HepG2 (cell line): ENCODE results near the gene ARHGAP9. TPM values are rescaled to one million over a fixed set of nuclear protein-coding genes. Genes with fewer than 3 reads are reported as not detected.

Experiments
- ADNP ChIP-seq: sonication (generic); formaldehyde crosslinking; IDR thresholded peaks from 2 replicates; pipeline ENCODE4 v1.4.0; 2020; ENCODE audit warnings: missing genetic modification reagents
- CCDC6 ChIP-seq: sonication (generic); formaldehyde crosslinking; IDR thresholded peaks from 2 replicates; pipeline ENCODE4 v1.8.1; 2022; ENCODE audit warnings: mild to moderate bottlenecking, missing genetic modification reagents, moderate library complexity
- CSRNP1 ChIP-seq: sonication (generic); formaldehyde crosslinking; IDR thresholded peaks from 2 replicates; pipeline ENCODE4 v1.8.1; 2023; ENCODE audit warnings: mild to moderate bottlenecking, missing genetic modification reagents
- GATA4 ChIP-seq: sonication (generic); IDR thresholded peaks from 2 replicates; pipeline ENCODE4 v1.6.1; 2016; ENCODE audit warnings: antibody characterized with exemption, low read depth, borderline replicate concordance
- GATAD1 ChIP-seq: IDR thresholded peaks from 2 replicates; pipeline ENCODE4 v1.6.1; 2016; ENCODE audit warnings: missing genetic modification reagents, missing compliant biosample characterization
- KMT2B ChIP-seq: IDR thresholded peaks from 2 replicates; pipeline ENCODE4 v1.6.1; 2016; ENCODE audit warnings: missing genetic modification reagents, missing compliant biosample characterization
- MED1 ChIP-seq: sonication (generic); formaldehyde crosslinking; IDR thresholded peaks from 2 replicates; pipeline ENCODE4 v1.4.0; 2020; ENCODE audit warnings: missing genetic modification reagents
- NBN ChIP-seq: fragments of 450-650 bp; conservative IDR thresholded peaks from 2 replicates; pipeline ENCODE4 v1.6.1; 2017
- NFIB ChIP-seq: sonication (generic); formaldehyde crosslinking; IDR thresholded peaks from 2 replicates; pipeline ENCODE4 v1.9.0; 2021; ENCODE audit warnings: missing genetic modification reagents, mild to moderate bottlenecking, borderline replicate concordance
- NFYC ChIP-seq: IDR thresholded peaks from 2 replicates; pipeline ENCODE4 v1.6.1; 2016; ENCODE audit warnings: missing genetic modification reagents, missing compliant biosample characterization
- POLR2A ChIP-seq, 2 experiments: IDR thresholded peaks; 2 replicates each; pipeline ENCODE4 v1.6.1; 2011; ENCODE audit warnings: low read depth in 2 of 2, low read length in 2 of 2, mild to moderate bottlenecking in 1 of 2, moderate library complexity in 1 of 2; ENCODE audit not compliant: insufficient read depth in 1 of 2
- RELA ChIP-seq: sonication (generic); formaldehyde crosslinking; IDR thresholded peaks from 2 replicates; pipeline ENCODE4 v1.4.0; 2020; ENCODE audit warnings: missing genetic modification reagents
- SAFB2 ChIP-seq: sonication (generic); formaldehyde crosslinking; IDR thresholded peaks from 2 replicates; pipeline ENCODE4 v1.5.1; 2020; ENCODE audit warnings: missing genetic modification reagents, low read depth, mild to moderate bottlenecking, borderline replicate concordance
- SMYD3 ChIP-seq: sonication (generic); formaldehyde crosslinking; IDR thresholded peaks from 2 replicates; pipeline ENCODE4 v1.8.1; 2023; ENCODE audit warnings: mild to moderate bottlenecking, missing genetic modification reagents
- TGIF2 ChIP-seq: IDR thresholded peaks from 2 replicates; pipeline ENCODE4 v1.6.1; 2016; ENCODE audit warnings: control low read depth, missing compliant biosample characterization
- ZNF225 ChIP-seq: sonication (generic); formaldehyde crosslinking; IDR thresholded peaks from 2 replicates; pipeline ENCODE4 v1.4.0; 2020; ENCODE audit warnings: mild to moderate bottlenecking, missing genetic modification reagents
- ZNF549 ChIP-seq: sonication (generic); formaldehyde crosslinking; IDR thresholded peaks from 2 replicates; pipeline ENCODE4 v1.5.0; 2020; ENCODE audit warnings: missing genetic modification reagents
- ZNF720 ChIP-seq: sonication (generic); formaldehyde crosslinking; IDR thresholded peaks from 2 replicates; pipeline ENCODE4 v1.4.0; 2020; ENCODE audit warnings: missing genetic modification reagents
- ZNF746 ChIP-seq: sonication (generic); formaldehyde crosslinking; IDR thresholded peaks from 2 replicates; pipeline ENCODE4 v1.8.0; 2022; ENCODE audit warnings: mild to moderate bottlenecking, missing genetic modification reagents
- ZSCAN9 ChIP-seq: IDR thresholded peaks from 2 replicates; pipeline ENCODE4 v1.6.1; 2016; ENCODE audit warnings: borderline replicate concordance
- polyA plus RNA-seq, 8 experiments: library from polyadenylated mRNA; depleted of rRNA in 3 of 8; stranded (reverse) in 7 of 8; unstranded in 1 of 8; fragments of >200 nt; fragmentation: Illumina TruSeq in 4 of 8; extraction: Trizol in 4 of 8; gene quantifications; 2 replicates each; pipeline versions ENCODE4 v1.2.1 to v1.2.3, GENCODE V29; 2011 to 2016; ENCODE audit warnings: low read depth in 4 of 8, missing spikeins in 1 of 8, mixed read lengths in 1 of 8; ENCODE audit not compliant: insufficient read depth in 1 of 8
- total RNA-seq, 5 experiments: library from RNA; depleted of rRNA; stranded (reverse); fragments of >200 nt; fragmentation: Illumina TruSeq; extraction: Trizol; gene quantifications; 2 replicates each; pipeline ENCODE4 v1.2.3, GENCODE V29; 2016; ENCODE audit warnings: low read depth in 1 of 5
- TF ChIP-seq, protein P1 (sequence below): sonication (generic); formaldehyde crosslinking; IDR thresholded peaks from one replicate; pipeline ENCODE4 v1.5.1; 2020; ENCODE audit warnings: mild to moderate bottlenecking, missing genetic modification reagents; ENCODE audit errors: not compliant biosample characterization
- TF ChIP-seq, protein P2 (sequence below): IDR thresholded peaks from 2 replicates; pipeline ENCODE4 v1.6.1; 2016; ENCODE audit warnings: low read depth, borderline replicate concordance

The ARHGAP9 gene
- total and polyA plus RNA-seq, 2 of the 13 experiments (the other 11 are each of a cell fraction or from before 2014, with no cell fraction given) = 0.18 to 1.2 TPM

- TF ChIP-seq CSRNP1 (no peak), KMT2B (CRISPR knock-in tag) (no peak), ZNF746 (CRISPR knock-in tag) (peak; percentile 88), CCDC6 (CRISPR knock-in tag) (0 out of 2 replicates have a peak, but pooled peaks have one; percentile 34), GATA4 (no peak), TGIF2 (no peak), NFYC (no peak), ZNF225 (CRISPR knock-in tag) (no peak), ZNF549 (CRISPR knock-in tag) (no peak), GATAD1 (CRISPR knock-in tag) (peak; percentile 13; the same call in 1 of the 2 replicates), SAFB2 (CRISPR knock-in tag) (no peak), ZNF720 (CRISPR knock-in tag) (no peak), NFIB (CRISPR knock-in tag) (no peak), SMYD3 (CRISPR knock-in tag) (no peak), MED1 (no peak), ZSCAN9 (no peak), RELA (CRISPR knock-in tag) (no peak), ADNP (no peak), POLR2A (IDR thresholded peaks at IDR 0.05; ENCODE audit: insufficient read depth in 1 of 2, low read depth in 2 of 2, low read length in 2 of 2) (peak in 1 of 2 experiments; percentile 64; a peak in 2 of 4 replicates), NBN (no peak)
- TF ChIP-seq, protein P1, sequence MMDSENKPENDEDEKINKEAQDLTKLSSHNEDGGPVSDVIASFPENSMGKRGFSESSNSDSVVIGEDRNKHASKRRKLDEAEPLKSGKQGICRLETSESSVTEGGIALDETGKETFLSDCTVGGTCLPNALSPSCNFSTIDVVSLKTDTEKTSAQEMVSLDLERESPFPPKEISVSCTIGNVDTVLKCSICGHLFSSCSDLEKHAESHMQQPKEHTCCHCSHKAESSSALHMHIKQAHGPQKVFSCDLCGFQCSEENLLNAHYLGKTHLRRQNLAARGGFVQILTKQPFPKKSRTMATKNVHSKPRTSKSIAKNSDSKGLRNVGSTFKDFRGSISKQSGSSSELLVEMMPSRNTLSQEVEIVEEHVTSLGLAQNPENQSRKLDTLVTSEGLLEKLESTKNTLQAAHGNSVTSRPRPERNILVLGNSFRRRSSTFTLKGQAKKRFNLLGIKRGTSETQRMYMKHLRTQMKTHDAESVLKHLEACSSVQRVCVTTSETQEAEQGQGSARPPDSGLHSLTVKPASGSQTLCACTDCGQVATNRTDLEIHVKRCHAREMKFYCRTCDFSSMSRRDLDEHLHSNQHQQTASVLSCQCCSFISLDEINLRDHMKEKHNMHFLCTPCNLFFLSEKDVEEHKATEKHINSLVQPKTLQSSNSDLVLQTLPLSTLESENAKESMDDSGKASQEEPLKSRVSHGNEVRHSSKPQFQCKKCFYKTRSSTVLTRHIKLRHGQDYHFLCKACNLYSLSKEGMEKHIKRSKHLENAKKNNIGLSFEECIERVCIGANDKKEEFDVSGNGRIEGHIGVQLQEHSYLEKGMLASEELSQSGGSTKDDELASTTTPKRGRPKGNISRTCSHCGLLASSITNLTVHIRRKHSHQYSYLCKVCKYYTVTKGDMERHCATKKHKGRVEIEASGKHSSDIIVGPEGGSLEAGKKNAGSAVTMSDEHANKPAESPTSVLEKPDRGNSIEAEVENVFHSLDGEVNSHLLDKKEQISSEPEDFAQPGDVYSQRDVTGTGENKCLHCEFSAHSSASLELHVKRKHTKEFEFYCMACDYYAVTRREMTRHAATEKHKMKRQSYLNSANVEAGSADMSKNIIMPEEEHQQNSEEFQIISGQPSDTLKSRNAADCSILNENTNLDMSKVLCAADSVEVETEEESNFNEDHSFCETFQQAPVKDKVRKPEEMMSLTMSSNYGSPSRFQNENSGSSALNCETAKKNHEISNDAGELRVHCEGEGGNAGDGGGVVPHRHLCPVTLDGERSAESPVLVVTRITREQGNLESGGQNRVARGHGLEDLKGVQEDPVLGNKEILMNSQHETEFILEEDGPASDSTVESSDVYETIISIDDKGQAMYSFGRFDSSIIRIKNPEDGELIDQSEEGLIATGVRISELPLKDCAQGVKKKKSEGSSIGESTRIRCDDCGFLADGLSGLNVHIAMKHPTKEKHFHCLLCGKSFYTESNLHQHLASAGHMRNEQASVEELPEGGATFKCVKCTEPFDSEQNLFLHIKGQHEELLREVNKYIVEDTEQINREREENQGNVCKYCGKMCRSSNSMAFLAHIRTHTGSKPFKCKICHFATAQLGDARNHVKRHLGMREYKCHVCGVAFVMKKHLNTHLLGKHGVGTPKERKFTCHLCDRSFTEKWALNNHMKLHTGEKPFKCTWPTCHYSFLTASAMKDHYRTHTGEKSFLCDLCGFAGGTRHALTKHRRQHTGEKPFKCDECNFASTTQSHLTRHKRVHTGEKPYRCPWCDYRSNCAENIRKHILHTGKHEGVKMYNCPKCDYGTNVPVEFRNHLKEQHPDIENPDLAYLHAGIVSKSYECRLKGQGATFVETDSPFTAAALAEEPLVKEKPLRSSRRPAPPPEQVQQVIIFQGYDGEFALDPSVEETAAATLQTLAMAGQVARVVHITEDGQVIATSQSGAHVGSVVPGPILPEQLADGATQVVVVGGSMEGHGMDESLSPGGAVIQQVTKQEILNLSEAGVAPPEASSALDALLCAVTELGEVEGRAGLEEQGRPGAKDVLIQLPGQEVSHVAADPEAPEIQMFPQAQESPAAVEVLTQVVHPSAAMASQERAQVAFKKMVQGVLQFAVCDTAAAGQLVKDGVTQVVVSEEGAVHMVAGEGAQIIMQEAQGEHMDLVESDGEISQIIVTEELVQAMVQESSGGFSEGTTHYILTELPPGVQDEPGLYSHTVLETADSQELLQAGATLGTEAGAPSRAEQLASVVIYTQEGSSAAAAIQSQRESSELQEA (CRISPR knock-in tag) = no peak
- TF ChIP-seq, protein P2, sequence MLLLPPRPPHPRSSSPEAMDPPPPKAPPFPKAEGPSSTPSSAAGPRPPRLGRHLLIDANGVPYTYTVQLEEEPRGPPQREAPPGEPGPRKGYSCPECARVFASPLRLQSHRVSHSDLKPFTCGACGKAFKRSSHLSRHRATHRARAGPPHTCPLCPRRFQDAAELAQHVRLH (CRISPR knock-in tag) = no peak
Observed at GRCh38 chr12:57522887-57523705, 43.4 kb upstream of the ARHGAP9 start (continued).
